ENCODE results near the gene ADIPOQ.
A peak's percentile ranks its signal among the peaks of the same experiment; 100 is the strongest.
"Not testable (repeated sequence)": the region's sequence is repeated elsewhere in the genome, so short reads cannot be mapped to it uniquely, and the experiment has no call there.

Gene ADIPOQ

GRCh38 chr3:186821429-186822387 lies 20.8 kb upstream of the ADIPOQ start:
- Histone ChIP-seq H3K27ac (ENCODE audit: low read depth, low read length, poor library complexity, severe bottlenecking) (no peak overlapping the region), H3K9ac (ENCODE audit: low read length) (no peak overlapping the region), H3K9me2 (ENCODE audit: low read depth, low read length) (no peaks in the 10 kb centered on the region)

DNA sequence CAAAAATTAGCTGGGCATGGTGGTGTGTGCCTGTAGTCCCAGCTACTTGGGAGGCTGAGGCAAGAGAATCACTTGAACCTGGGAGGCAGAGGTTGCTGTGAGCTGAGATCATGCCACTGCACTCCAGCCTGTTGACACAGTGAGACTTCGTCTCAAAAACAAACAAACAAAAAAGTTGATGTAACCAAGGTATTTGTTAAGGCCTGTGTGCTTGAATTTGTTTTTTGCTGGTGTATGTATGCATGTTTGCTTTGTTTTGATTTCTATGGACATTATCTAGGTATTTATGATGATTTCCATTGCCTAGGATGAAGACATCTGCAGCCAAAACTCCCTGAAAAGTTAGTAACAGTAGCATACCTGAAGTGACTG lies 20.1 kb upstream of the ADIPOQ start:
- H3K4me2 ChIP-seq (ENCODE audit: low read length); H3F3A ChIP-seq (ENCODE audit: insufficient read depth, low read length); H3K4me3 ChIP-seq (ENCODE audit: low read depth, low read length, poor library complexity, severe bottlenecking); H3K79me2 ChIP-seq (ENCODE audit: insufficient read depth, low read length); H3K36me3 ChIP-seq (ENCODE audit: insufficient read depth, low read length); H3K9me3 ChIP-seq (ENCODE audit: low read length); H3K9ac ChIP-seq (ENCODE audit: low read length); H3K27ac ChIP-seq (ENCODE audit: low read depth, low read length, poor library complexity, severe bottlenecking); H3K9me2 ChIP-seq (ENCODE audit: low read depth, low read length); H2AFZ ChIP-seq (ENCODE audit: low read length); H4K20me1 ChIP-seq (ENCODE audit: insufficient read depth, low read length): not testable (repeated sequence)
- Histone ChIP-seq H3K4me1 (ENCODE audit: insufficient read depth, low read length, severe bottlenecking) (peaks cover 30% of the 10 kb centered on the region), H3K27me3 (ENCODE audit: insufficient read depth, low read length) (peaks cover 13% of the 10 kb centered on the region)

More at GRCh38 chr3:186821429-186822387, 20.8 kb upstream of the ADIPOQ start:
- Histone ChIP-seq H3K4me1 (ENCODE audit: insufficient read depth, low read length, severe bottlenecking) (peaks cover 27% of the 10 kb centered on the region), H3K4me3 (ENCODE audit: low read depth, low read length, poor library complexity, severe bottlenecking) (no peak overlapping the region), H3F3A (ENCODE audit: insufficient read depth, low read length) (no peaks in the 10 kb centered on the region), H3K27me3 (ENCODE audit: insufficient read depth, low read length) (peaks cover 13% of the 10 kb centered on the region), H3K36me3 (ENCODE audit: insufficient read depth, low read length) (no peaks in the 10 kb centered on the region; the same call in 1 of the 2 replicates), H3K9me3 (ENCODE audit: low read length) (no peaks in the 10 kb centered on the region), H3K4me2 (ENCODE audit: low read length) (peak overlapping the region; percentile 15; the same call in 1 of the 2 replicates), H3K79me2 (ENCODE audit: insufficient read depth, low read length) (no peaks in the 10 kb centered on the region), H4K20me1 (ENCODE audit: insufficient read depth, low read length) (no peaks in the 10 kb centered on the region), H2AFZ (ENCODE audit: low read length) (0 out of 2 replicates have a peak overlapping the region, but pooled peaks have one; percentile 56)
- TF ChIP-seq CTCF (IDR thresholded peaks at IDR 0.05; ENCODE audit: low read length) = peak; percentile 94
- TF ChIP-seq EZH2 (IDR thresholded peaks at IDR 0.05; ENCODE audit: borderline replicate concordance, low read length) = no peak

DNA sequence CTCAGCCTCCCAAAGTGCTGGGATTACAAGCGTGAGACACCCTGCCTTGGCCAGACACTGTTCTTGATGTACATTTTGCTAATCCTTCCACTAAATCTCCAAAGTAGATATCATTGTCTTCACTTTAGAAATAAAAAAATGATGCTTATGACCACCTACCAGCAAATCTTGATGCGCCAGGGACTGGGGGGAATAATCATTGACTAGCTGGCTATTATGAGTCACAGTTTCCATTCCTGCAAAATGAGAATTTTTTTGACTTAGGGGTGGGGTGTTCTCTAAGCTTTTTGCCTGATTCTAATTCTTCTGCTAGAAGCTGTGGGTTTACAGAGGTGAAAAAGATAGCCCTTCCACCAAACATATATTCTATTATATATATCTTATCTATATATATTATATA lies 19.1 kb upstream of the ADIPOQ start:
- no peaks in the 10 kb centered on the region for H3K9me2 ChIP-seq (ENCODE audit: low read depth, low read length)
- TF ChIP-seq CTCF (IDR thresholded peaks at IDR 0.05; ENCODE audit: low read length) (no peak), EZH2 (IDR thresholded peaks at IDR 0.05; ENCODE audit: borderline replicate concordance, low read length) (no peak)
- no peaks in the 10 kb centered on the region for H3K9me3 ChIP-seq (ENCODE audit: low read length)

More for the DNA sequence above, 19.1 kb upstream of the ADIPOQ start:
- Histone ChIP-seq H2AFZ (ENCODE audit: low read length) (no peak overlapping the region), H3K36me3 (ENCODE audit: insufficient read depth, low read length) (no peaks in the 10 kb centered on the region; the same call in 1 of the 2 replicates), H3K9ac (ENCODE audit: low read length) (no peak overlapping the region), H3F3A (ENCODE audit: insufficient read depth, low read length) (no peaks in the 10 kb centered on the region), H3K4me3 (ENCODE audit: low read depth, low read length, poor library complexity, severe bottlenecking) (no peak overlapping the region), H3K27me3 (ENCODE audit: insufficient read depth, low read length) (peaks cover 13% of the 10 kb centered on the region), H3K27ac (ENCODE audit: low read depth, low read length, poor library complexity, severe bottlenecking) (no peak overlapping the region), H3K79me2 (ENCODE audit: insufficient read depth, low read length) (no peaks in the 10 kb centered on the region), H3K4me1 (ENCODE audit: insufficient read depth, low read length, severe bottlenecking) (peaks cover 38% of the 10 kb centered on the region), H3K4me2 (ENCODE audit: low read length) (no peak overlapping the region), H4K20me1 (ENCODE audit: insufficient read depth, low read length) (no peaks in the 10 kb centered on the region)

Measured in OCI-LY1 (cell line).